NCI-H146 treated with DMSO at 0.1 percent for 48 hours (cell line): ENCODE measurements around the gene APC2.
"Not testable (repeated sequence)": the region's sequence is repeated elsewhere in the genome, so short reads cannot be mapped to it uniquely, and the experiment has no call there.

Source experiments
- DNase-seq: peaks from one replicate; lab custom pipeline; 2025; ENCODE audit not compliant: unreplicated experiment; lab: John Stamatoyannopoulos, UW

The APC2 gene

DNA sequence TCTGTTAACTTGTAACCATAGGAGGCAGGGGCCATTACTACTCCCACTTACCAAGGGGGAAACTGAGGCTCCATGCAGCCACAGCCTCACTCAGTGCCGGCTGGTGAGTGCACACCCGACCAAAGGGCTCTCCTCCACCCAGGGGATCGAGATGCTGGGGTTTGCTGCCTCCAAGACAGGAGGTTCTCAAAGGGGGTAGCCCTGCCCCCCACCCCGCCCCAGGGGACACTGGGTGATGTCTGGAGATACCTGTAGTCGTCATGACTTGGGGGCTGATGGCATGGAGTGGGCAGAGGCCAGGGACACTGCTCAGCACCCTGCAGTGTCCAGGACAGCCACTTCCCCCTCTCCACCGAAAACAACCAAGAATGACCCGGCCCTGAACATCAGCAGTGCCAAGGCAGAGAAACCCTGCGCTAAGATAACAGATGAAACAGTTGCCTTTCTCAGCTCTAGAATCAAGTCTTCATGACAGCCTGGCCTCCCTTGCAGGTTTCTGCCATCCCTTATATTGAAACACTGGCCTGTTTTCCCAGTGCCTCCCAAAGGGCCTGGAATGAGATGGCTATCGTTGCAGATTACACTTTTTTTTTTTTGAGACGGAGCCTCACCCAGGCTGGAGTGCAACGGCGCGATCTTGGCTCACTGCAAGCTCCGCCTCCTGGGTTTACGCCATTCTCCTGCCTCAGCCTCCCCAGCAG is 44.3 kb downstream of the APC2 start:
- DNase-seq = no peak

GRCh38 chr19:1495051-1495798 is 45.3 kb downstream of the APC2 start:
- DNase-seq = no peak

GRCh38 chr19:1495799-1496713 is 46.1 kb downstream of the APC2 start:
- DNase-seq = no peak

DNA sequence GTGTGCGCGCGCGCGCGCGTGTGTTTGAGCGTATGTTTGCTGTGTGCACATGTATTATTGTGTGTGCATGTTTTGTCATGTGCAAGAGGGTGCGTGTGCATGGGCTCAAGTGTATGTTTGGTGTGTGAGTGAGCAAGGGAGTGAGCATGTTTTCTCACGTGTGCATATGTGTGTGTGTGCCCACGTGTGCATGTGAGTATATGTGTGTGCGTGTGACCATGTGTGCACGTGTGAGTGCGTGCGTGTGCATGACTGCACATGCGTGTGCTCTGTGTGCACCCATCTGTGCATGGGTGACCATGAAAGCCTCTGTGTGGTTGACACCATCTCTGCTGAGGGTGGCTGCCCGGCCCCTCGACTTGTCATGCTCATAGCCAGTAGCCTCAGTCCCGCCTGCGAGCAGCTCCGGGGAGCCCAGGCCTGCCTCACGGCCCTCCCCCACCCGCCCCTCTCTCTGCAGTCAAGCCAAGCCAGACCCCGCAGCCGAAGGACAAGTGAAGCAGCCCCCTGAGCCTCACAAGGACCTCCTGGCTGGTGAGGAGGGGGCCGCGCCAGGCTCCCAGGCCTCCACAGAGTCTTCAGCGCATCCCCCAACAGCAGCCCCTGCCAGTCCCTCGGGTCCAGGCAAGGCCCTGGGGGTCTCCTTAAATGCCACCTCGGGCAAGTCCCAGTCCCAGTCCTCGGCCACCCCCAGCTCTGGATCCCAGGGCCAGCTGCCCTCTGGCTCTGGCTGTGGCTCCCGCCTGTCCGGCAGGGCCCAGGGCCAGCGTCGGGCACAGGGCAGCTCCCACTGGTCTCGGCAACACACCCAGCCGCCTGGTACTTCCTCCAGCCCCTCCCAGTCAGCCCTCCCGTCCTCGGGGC is 47.0 kb downstream of the APC2 start:
- DNase-seq = no peak

- DNase-seq = no peak
Observed at GRCh38 chr19:1497578-1498235, 47.8 kb downstream of the APC2 start.

GRCh38 chr19:1499231-1499630 is 49.3 kb downstream of the APC2 start:
- DNase-seq = not testable (repeated sequence)

DNA sequence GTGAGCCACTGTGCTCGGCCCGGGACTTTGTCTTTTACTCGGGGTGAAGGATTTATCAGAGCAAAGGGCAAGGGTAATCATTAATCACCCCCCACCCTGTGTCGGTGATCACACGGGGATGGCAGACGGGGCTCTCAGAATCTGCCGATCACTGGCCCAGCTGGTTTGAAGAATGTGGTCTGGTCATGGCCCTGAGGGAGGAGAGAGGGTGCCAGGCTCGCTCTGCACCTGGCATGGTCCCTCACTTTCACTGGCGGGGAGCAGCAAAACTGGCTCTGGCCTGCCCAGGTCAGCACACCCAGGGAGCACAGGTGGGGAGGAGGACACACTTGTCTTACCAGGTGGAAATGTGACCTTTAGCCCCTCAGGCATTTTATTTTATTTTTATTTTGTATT is 51.3 kb downstream of the APC2 start:
- no peak for DNase-seq

DNA sequence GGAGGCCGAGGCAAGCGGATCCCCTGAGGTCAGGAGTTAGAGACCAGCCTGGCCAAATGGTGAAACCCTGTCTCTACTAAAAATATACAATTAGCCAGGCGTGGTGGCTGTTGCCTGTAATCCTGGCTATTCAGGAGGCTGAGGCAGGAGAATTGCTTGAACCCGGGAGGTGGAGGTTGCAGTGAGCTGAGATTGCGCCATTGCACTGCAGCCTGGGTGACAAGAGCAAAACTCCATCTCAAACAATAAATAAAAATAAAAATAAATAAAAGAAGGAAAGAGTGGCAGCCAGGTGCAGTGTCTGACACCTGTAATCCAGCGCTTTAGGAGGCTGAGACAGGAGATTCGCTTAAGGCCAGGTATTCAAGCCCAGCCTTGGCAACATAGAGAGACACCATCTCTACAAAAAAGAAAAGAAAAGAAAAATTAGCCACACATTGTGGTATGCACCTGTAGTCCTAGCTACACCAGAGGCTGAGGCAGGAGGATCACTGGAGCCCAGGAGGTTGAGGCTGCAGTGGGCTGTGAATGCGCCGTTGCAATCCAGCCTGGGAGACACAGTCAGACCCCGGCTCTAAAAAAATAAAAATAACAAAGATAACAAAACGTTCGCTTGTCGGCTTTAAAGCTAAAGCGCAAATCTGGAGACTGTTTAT is 52.6 kb downstream of the APC2 start:
- no peak for DNase-seq

DNA sequence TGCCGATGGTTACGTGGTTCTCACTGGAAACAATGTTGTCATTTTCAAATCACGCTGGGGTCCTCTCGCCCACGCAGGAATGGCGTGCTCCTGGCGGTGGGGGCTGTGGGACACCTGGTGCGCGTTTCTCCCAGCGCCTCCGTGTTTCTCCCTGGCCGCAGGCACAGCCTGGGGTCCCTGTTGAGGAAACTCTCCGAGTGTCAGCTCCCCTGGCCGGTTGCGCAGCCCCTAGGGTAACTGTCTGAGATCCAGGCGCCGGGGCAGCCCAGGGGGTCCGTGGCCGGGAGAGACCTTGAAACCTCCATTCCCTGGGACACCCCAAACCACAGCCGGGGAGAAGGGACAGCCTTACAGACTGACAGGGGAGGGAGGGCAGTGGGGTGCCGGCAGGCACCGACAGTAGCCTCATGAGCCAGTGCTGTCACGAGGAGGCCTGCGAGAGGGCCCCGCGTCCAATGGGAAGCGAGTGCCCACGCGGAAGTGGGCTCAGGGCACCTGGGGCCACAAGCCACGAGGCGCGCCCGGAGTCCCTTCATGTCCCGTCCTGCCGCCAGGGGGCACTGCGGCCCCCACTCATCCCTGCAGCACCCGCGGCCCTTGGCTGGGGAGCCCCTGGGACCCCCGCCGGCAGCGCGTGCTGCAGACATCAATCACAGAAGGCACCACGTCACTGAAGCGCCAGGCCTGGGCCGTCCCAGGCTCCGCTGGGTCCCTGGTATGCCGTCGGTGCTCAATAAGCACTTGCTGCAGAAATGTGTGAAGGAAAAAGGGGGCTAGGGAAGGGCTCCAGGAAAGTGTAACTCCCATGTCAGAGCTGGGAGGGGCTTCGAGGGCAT is 53.4 kb downstream of the APC2 start:
- DNase-seq = no peak

DNA sequence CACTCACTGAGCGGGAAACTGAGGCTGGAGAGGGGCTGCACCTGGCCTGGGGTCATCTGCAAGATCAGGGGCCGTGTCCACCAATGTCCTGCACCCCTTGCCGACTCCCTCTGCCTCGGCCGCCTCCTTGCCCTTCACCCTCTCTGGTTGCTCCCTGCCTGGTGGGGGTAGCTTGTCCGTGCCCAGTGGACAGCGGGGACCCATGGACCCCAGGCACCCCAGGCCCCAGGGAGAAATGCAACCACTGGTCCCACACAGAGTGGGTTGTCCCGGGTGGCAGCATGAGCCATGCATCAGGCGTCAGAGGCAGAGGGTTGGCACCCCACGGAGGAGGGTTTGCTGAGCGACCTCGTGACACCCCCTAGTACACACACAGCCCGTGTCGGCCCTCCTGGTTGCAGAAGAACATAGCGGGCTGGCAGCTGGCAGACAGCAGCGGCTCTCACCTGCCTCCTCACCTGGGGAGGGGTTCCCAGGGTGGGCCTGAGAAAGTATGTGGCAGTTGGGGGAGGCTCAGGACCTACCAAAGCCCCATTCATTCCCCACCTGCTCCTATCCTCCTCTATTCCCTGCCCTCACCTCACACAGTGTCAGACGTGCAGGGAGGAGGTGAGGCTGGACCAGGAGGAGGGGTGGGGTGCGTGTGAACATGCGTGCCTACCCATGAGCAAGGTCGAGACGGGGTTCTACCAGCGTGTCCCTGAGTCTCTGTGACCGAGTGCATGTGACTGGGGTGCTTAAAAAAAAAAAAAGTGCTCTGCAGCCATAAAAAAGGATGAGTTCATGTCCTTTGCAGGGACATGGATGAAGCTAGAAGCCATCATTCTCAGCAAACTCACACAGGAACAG is 54.2 kb downstream of the APC2 start:
- DNase-seq = no peak

DNA sequence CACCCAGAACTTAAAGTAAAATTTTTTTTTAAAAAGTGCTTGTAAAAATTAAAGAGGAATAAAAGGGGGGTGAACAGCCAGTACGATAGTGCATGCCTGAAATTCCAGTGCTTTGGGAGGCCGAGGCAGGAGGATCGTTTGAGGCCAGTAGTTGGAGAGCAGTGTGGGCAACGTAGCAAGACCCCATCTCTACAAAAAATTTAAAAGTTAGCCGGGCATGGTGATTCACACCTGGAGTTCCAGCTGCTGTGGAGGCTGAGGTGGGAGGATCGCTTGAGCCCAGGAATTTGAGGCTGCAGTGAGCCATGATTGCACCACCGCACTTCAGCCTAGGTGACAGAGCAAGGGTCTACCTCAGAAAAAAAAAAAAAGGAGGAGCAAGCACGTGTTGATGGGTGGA is 55.1 kb downstream of the APC2 start:
- DNase-seq = no peak

- no peak for DNase-seq
Observed at GRCh38 chr19:1505991-1506881, 56.3 kb downstream of the APC2 start.

- no peak for DNase-seq
Observed at GRCh38 chr19:1507192-1507660, 57.3 kb downstream of the APC2 start.

- peak; percentile 75 for DNase-seq
Observed at GRCh38 chr19:1507763-1508506, 58.0 kb downstream of the APC2 start.

DNA sequence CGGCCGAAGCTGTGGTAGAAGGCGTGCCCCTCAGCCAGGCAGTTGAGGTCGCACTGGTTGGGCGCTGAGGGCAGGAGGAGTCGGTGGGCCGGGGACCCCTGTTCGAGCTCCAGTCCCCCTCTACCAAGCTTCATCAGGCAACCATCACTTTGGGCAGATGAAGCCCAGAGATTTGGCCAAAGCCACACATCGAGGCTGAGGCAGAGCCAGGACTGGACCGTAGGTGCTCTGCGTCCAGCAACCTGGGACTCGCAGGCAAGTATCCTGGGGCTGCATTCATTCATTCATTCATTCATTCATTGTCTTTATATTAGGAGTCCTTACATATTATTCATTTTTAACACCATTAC is 58.6 kb downstream of the APC2 start:
- no peak for DNase-seq
